Astrocyte (in vitro differentiated cells and primary cell): ENCODE measurements around the gene EHBP1.

Experiments
- EZH2 ChIP-seq: IDR thresholded peaks from 2 replicates; pipeline ENCODE4 v1.6.1; 2012; ENCODE audit warnings: mild to moderate bottlenecking, low read length, inconsistent platforms; ENCODE audit not compliant: insufficient read depth
- TF ChIP-seq, protein P1 (sequence below): IDR thresholded peaks from 2 replicates; pipeline ENCODE4 v1.5.1; 2011; ENCODE audit warnings: low read depth, mild to moderate bottlenecking, inconsistent platforms, low read length, moderate library complexity; ENCODE audit not compliant: insufficient read depth

DNA sequence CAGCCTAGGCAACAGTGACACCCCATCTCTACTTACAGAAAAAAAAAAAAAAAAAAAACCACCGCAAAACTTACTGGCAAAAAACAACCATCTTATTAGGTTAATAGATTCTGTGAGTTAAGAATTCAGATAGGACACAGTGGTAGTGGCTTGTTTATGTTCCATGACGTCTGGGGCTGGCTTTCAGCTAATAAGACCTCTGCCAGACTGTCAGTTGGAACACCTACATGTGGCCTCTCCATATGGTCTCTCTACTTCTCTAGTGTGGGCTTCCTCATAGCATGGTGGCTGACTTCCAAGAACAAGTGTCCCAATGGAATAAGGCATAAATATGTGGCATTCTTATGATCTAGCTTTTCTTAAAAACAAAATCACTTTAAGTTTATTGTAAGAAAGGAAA, 251.1 kb downstream of the EHBP1 start:
- TF ChIP-seq, protein P1, sequence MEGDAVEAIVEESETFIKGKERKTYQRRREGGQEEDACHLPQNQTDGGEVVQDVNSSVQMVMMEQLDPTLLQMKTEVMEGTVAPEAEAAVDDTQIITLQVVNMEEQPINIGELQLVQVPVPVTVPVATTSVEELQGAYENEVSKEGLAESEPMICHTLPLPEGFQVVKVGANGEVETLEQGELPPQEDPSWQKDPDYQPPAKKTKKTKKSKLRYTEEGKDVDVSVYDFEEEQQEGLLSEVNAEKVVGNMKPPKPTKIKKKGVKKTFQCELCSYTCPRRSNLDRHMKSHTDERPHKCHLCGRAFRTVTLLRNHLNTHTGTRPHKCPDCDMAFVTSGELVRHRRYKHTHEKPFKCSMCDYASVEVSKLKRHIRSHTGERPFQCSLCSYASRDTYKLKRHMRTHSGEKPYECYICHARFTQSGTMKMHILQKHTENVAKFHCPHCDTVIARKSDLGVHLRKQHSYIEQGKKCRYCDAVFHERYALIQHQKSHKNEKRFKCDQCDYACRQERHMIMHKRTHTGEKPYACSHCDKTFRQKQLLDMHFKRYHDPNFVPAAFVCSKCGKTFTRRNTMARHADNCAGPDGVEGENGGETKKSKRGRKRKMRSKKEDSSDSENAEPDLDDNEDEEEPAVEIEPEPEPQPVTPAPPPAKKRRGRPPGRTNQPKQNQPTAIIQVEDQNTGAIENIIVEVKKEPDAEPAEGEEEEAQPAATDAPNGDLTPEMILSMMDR = no peak
- TF ChIP-seq EZH2 = no peak
